GM21367 (cell line): ENCODE measurements around the gene FREM1.

Experiments used
- ATAC-seq: cut with Tn5 transposase; IDR thresholded peaks from one replicate; pipeline ENCODE4 v1.9.1; 2021; ENCODE audit not compliant: unreplicated experiment

The FREM1 gene

DNA sequence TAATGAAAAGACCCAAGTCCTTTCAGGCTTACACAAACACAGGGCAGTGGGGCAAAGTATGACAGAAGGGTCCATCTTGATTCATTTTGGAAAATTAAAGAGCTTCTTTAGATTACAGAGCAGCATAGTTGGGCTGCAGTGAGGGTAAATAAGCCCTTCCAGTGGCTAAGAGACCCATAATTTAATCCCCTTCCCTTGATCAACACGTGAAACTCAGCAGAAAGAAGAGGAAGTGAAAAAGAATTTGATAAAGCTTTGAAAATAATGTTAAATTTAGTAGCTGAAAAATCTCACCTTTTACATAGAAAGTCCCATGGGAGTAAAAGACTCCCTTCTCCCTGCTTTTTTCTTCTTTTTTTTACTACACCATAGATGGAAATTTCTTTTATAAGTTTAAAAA lies 87.6 kb downstream of the FREM1 start:
- no peak for ATAC-seq

DNA sequence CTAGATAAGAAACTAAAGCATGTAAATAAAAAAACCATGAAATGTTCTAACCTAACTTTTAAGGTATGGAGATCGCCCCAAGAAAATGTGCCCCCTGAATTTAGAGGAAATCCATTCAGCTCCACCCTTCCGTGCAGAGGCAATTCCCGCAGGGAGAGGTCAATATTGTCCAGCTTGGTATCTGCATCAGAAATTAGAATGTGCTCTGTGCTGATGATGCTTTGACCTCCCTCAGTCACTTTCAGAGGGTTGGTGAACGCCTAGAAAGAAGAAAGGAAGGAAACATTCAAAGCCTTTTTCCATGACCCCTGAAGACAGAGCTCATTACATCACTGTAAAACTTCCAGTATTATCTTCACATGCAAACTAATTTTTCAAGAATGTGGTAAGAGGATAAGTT lies 91.0 kb downstream of the FREM1 start:
- no peak for ATAC-seq

DNA sequence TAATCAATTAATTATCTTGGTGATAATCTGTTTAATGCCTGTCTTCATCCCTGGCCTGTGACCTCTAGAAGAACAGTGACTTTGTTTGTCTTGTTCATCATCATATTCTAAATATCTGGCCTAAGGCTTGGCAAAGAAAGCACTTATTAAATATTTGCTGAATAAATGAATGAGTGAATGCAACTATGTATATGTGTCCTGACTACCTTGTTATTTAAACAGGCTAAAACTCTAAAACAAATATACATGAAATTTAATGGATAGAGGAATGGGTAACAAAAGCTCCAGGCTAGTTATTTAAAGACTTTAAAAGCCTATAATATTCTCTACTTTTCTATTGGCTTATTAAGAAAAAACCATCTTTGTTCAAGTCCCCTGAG lies 96.0 kb downstream of the FREM1 start:
- no peak for ATAC-seq

DNA sequence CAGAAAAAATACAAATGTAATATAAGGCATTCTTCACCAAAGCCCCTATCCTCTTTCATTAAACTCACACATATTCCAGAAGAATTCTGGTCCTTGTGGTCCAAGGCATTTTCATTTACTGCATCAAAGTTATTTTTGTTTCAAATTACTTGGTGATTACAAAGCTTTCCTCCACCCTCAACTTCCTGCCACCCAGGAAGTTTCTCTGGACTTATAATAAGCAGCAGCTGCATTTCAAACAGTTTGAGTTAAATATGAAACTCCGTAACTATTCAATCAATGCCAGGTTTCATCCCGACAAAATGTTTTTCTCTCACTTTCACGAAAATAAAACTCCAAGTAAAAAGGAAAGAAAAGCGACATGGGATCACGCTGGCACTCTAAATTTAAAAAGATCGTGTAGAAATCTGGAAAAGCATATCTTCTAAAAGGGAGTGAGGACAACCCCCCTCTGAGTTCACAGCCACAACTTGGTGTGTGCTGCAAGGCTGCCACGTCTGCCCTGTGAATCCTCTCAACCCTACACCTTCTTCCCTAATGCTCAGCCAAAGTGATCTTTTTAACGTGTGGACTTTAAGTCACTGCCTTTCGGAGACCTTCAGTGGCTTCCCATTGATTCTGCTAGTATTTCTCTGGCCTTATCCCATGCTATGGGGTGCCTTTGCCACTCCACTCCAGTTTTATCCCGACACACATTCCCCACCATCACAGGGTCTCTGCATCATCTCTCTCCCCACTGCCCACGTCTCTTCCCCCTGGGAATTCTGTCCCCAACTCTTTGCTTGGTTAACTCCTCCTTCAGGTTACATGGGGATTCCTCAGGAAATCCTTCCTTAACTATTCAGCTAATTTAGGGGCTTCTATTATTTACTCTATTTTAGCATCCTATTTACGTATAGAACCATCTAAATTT lies 96.6 kb downstream of the FREM1 start:
- no peak for ATAC-seq

DNA sequence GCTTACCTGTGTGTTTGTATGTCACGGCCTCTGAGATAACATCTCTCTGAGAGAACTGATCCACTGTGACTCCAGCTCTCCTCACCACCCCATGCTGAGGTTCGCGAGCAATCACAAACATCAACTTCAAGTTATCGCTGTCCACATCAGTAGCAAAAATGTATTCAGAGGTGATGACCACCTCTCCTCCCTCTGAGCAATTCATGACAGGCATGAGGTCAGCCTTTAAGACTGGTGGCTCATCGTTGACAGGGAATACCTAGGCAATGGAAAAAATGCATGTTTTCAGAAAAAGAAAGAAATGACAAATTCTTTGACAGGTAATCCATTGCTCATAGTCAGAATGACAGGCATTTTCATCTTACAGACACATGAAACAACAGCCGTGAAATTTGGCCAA lies 97.4 kb downstream of the FREM1 start:
- ATAC-seq, result no peak

DNA sequence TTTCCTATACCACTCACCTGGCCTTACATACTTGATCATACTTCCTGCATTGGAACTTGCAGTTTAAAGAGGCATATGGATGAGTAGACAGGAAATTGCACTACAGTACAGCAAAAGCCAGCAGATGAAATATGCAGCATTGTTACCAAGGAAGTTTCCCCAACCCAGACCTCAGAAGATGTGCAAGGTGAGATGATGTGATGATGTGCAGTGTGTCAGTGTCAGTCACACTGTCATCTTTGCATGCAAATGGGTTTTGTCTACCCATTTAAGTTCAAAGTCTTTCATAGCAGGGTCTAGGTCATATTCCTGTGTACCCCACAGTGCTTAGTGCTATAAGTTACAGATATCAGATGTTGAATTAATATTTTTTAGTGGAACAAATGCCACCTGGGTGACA lies 98.4 kb downstream of the FREM1 start:
- no peak for ATAC-seq

DNA sequence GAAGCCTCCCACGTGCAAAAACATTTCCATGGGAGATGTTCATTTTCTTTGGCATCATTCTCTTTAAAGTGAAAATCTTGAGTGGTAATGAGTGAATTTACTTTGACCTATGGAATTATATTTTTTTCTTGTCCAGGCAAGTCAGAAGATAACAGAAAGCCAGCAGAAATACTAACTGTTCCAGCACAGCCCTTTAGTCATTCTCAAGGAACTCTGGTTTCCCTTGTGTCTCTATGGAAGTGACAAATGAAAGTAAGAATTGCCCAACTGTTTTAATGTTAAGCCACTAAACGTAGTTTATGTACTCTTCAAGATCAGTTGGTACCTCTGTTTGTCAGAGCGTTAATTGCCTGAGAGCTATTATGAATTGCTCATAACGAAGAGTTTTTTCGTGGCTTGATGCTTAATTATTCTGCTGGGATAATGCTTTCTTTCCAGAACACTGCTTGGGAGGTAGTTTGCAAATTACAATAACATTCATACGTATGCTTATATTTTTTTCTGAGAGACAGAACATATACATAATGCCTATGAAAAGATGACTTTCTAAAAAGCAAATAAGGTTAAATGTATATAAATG lies 103.2 kb downstream of the FREM1 start:
- no peak for ATAC-seq

DNA sequence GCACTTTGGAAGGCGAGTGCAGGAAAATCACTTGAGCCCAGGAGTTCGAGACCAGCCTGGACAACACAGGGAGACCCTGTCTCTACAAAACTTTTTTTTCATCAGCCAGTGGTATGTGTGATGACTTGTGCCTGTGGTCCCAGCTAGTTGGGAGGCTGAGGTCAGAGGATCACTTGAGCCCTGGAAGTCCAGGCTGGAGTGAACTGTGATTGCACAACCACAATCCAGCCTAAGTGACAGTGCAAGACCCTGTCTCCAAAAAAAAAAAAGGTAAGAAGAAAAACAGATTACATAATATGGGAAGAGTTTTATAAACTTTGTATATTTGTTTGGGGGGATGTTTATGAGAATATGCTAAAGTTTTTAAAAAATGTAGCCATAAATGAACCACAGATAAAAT lies 111.2 kb downstream of the FREM1 start:
- no peak for ATAC-seq

DNA sequence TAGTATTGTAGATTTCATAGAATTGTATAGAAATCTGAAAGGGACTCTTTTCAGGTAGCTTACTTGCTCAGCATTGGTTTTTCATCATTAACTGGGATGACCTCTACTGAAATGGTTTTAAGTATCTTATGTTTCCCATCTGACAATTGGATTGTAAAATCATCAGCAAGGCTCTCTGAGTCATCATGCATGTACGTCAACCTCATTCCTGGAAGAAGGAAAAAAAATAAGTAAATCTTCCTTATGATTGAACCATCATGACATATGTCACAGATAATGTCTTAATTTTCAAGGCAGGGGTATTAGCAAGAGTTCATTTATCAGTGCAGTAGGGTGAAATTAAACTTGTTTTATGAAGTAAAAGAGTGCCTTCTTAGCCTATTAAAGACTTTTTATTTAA lies 112.8 kb downstream of the FREM1 start:
- ATAC-seq, result no peak

DNA sequence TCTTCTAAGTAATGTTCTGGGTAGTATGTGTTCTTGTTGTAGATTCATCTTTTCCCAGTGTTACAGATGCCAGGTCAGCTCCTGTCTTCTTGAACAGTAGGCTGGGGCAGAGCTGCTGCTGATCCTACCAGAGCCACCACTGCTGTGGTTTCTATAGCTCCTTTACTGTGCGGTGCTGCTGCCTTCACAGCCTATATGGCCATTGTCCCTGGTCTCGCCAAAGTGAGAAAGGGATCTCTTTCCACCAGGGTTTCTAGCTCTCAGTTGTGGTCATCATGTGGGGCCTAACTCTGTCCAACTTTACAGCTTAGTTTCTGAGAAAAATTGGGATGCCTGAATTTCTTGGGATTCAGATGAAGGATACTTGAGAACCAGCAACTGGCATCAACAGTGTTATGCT lies 116.8 kb downstream of the FREM1 start:
- ATAC-seq, result no peak

DNA sequence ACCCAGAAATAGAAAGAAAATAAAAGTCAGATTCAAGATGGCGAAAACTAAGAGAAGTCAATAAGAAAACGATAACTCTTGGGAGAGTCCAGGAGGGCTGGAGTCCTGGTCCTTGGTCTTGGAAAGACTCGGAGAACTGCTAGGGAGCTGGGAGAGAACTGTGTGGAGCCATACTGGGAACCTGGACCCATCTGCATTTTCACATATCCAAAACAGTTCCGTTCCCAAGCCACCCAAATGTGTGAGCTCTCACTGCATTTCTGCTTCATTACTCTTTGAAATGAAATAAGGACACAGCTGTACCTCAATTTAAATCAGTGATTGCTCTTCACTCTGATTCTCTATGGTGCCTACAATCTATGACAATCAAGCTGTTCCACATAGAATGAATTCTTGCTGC lies 119.6 kb downstream of the FREM1 start:
- ATAC-seq, result no peak

DNA sequence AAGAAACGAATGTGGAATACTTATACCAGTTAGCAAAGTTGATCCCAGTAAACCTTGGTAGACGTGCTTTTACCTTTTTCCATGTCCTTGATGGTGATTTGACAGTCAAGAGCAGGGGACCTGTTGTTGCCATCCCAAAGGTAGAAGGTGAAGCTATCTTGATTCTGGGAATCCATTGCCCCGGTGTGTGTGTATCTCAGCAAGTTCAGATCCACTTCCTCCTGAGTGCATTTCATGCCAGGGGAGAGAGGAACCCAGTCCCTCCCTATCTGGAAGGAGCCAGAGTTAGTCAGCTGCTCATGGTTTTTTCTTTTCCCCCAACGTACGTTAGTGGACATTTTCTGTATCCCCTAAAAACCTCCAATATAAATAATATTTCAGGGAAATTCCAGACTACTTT lies 121.4 kb downstream of the FREM1 start:
- no peak for ATAC-seq

DNA sequence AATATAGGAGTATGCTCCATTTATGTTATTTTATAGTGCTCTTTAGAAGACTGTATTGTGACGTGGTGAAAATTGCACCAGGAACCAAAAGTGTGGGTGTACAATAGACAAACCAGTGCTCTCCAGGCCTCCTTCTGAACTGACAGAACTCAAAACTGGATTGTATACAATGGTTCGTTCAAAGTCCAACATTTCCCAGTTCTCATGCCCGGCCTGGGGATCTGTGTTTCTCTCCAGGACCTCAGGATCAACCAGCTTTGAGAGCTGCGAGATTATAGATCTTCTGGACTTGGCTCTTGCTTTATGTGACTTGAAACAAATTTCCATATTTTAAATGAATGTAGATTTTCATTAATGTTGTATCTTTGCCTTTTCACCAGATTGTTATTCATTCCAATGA lies 126.9 kb downstream of the FREM1 start:
- no peak for ATAC-seq

DNA sequence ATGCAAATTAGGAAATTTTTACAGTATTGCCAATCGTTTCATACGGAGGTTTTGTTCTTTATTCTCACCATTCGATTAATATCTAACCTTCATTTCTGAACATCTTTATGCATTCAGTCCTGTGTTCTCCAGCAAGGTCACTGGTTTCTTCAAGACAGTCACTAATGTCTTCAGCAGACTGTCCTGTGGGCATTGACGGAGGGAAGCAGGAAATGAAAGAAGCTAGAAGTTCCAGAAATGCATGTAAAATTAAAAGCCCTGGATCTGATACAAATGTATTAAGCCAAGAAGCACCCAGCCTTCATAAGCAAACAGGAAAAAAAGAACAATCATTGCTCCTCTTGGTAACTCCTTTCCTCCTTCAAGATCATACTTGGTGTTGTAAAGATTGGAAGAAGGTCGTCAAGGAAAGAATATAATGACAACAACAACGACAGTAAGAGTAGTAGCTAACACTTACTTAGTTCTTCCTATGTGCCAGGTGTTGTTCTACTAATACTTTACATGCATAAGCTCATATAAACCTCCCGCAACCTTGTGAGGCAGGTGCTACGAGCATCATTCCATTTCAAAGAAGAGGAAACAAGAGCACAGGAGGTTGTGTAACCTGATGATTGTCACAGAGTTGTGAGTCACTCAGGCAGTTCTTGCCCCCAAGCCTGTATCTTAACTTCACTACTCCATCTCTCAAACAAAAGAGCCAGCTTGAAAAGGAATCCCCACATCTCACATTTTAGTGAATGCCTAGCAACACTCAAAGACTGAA lies 127.8 kb downstream of the FREM1 start:
- ATAC-seq, result no peak

DNA sequence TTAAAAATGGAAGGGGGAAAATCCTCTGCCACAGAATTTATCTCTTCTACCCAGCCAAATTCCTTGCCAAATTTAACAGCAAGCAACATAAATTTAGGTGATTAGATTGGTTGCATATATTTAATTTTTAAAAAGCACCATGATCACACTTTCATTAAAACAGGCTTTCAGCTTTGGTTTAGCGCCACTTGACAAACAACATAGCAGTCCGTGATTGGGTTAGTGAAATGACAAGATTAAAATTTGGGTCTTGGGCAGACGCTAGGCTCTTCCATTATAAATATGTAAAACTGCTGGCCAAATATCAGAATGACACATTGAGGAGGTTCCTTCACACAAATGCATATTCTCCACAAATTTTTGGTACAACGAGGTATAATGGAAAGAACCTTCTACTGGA lies 129.5 kb downstream of the FREM1 start:
- no peak for ATAC-seq

DNA sequence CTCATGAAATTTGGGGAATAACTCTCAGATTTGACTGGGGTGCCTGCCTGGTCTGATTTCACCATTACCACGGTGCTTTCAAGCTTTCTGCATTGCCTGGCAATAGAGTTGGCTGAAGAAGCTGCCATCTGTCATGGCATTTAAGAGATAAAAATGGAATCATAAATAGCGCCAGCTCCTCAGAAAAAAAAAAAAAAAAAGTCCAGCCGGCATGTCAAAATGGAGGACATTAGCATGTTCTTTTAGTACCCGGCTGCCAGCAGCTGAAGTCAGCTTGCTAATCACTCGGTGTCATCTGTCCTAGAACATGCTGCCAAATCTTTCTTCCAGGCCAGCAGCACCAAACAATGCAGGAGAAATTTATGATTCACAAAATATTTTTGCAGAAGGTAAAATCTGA lies 130.0 kb downstream of the FREM1 start:
- no peak for ATAC-seq

DNA sequence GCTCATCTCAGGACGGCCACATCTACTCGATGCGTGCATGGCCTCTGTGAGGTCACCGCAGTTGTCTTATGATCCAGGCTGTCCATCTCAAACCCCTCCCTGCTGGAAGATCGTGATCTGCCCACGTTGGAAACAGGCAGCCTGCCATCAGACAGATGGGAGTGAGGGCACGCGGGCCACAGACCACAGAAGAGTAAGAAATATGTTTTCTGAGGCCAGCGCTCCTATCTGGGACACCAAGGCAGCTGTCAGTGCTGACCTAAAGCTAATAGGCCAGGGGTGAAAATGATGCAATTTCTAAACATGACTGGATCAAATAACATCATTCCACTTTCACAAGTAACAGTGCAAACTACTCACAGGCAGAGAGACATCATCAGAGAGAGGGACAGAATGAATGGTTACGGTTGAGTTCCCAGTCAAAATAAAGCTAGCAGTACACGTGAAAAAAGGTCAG lies 130.6 kb downstream of the FREM1 start:
- ATAC-seq, result no peak

DNA sequence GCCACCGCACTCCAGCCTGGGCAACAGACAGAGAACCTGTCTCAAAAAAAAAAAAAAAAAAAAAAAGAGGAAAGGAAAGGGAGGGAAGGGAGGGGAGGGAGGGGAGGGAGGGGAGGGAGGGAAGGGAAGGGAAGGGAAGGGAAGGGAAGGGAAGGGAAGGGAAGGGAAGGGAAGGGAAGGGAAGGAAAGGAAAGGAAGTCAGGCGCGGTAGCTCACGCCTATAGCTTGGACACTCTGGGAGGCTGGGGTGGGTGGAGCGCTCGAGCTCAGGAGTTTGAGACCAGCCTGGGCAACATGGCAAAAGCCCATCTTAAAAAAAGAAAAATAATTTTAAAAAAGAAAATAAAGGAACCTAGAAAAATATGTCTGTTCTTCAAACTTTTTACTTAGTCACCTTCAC lies 131.7 kb downstream of the FREM1 start:
- no peak for ATAC-seq

DNA sequence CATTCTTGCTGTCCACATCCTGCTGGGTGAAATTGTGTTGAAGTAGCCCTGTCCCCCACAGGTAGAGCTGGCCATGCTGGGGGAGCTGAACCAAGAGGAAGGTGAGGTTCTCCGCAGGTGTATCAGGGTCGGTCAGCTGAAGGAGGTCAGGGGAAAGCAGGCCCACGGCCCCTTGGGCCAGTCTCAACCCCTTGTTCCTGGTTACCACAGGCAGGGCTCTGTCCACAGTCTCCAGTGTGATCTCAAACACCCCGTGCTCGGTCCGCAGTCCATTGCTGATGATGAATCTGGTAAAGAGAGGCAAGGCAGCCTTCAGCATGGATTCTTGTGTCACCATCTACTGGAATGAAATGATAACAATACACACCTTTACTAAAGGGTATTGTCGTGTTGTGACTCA lies 134.3 kb downstream of the FREM1 start:
- ATAC-seq, result no peak

DNA sequence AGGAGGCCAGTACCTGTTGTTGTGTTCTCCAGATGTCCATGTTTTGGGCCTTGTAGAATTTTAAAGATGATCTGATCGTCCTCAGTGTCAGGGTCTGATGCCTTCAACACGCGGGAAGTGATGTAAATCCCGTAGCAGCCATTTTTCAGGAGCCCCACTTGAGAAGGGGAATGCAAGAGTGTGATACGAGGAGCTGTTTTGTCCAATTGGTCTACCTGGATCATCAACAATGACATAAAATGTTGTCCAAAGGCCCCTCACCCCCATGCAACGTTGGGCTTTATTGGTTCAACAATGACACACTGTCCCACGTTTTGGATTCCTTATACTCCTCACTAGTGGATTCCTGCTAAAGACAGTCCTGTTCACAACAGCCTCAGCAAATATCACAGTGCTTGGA lies 139.6 kb downstream of the FREM1 start:
- no peak for ATAC-seq

DNA sequence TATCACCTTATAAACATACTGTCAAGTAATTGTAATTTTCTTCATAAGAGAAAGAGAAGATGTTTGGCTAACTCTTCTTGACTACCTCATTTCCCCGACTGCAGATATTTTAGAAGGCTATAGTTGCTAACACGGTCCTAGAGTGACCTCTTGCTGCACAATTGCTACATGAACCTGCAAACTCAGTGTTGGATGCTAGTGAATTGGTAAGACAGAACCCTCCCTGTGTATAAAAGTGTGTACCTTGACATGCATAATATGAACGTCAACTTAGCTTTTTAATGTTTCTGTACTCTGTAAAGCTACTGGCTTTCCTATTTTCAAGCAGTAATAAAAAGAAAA lies 141.0 kb downstream of the FREM1 start:
- ATAC-seq, result no peak
